H1 (cell line): ENCODE results near the gene KLB. TPM values are rescaled to one million over a fixed set of nuclear protein-coding genes. Genes with fewer than 3 reads are reported as not detected.

Experiments used
- ASH2L ChIP-seq: fragments of 200-600, 300-600 bp; sonication (generic); IDR thresholded peaks from one replicate; pipeline ENCODE4 v1.7.1; 2017; ENCODE audit warnings: low read length
- CHD2 ChIP-seq: IDR thresholded peaks from 2 replicates; pipeline ENCODE4 v1.6.1; 2012; ENCODE audit warnings: low read length, improper control_type of control experiment
- EZH2 ChIP-seq: fragments of 200-600 bp; sonication (generic); IDR thresholded peaks from 2 replicates; pipeline ENCODE4 v1.7.1; 2012; ENCODE audit warnings: low read depth, mild to moderate bottlenecking, moderate library complexity, low read length, inconsistent platforms; ENCODE audit not compliant: severe bottlenecking
- MAX ChIP-seq: IDR thresholded peaks from 2 replicates; pipeline ENCODE4 v1.6.1; 2012; ENCODE audit warnings: inconsistent platforms
- SAP30 ChIP-seq: fragments of 300-600 bp; sonication (generic); IDR thresholded peaks from 2 replicates; pipeline ENCODE4 v1.7.1; 2012; ENCODE audit warnings: low read length, moderate library complexity, mild to moderate bottlenecking, inconsistent platforms; ENCODE audit not compliant: insufficient read depth, insufficient replicate concordance
- SP4 ChIP-seq: IDR thresholded peaks from 2 replicates; pipeline ENCODE4 v1.6.1; 2012; ENCODE audit warnings: low read length, inconsistent platforms
- TBP ChIP-seq: IDR thresholded peaks from 2 replicates; pipeline ENCODE4 v1.6.1; 2011; ENCODE audit warnings: low read depth, low read length, improper control_type of control experiment
- polyA plus RNA-seq, 7 experiments: library from polyadenylated mRNA; depleted of rRNA in 3 of 7; stranded (reverse) in 5 of 7; unstranded in 2 of 7; fragments of >200 nt in 5 of 7; fragments of 200-250 nt in 2 of 7; gene quantifications; 1 replicate in 5 of 7; 2 replicates in 1 of 7; 4 replicates in 1 of 7; pipeline versions ENCODE4 v1.2.1 to v1.2.3, GENCODE V29; 2011 to 2013; ENCODE audit warnings: missing spikeins in 2 of 7, mixed read lengths in 2 of 7
- total RNA-seq: library from RNA; stranded (reverse); fragmentation: NEBNext Ultra II Directional; extraction: Animal tissue kit (Norgen Biotek cat#: 25700); gene quantifications from 2 replicates; pipeline ENCODE4 v1.2.1, GENCODE V29; 2021

KLB gene
- total and polyA plus RNA-seq, 2 of the 8 experiments (the other 6 are each of a cell fraction or from before 2014, with no cell fraction given), result 0.03 TPM; not detected in 1

- TF ChIP-seq MAX (no peak), CHD2 (no peak), ASH2L (no peak), SP4 (no peak), SAP30 (no peak), TBP (no peak), EZH2 (no peak)
- TF ChIP-seq, all 59 proteins: peak for 0
Measured at GRCh38 chr4:39406763-39407583, at the start of gene KLB (continued).
